ENCODE results near the gene GOLGA8R. TPM values are rescaled to one million over a fixed set of nuclear protein-coding genes. Genes with fewer than 3 reads are reported as not detected.
"Not testable (repeated sequence)": the region's sequence is repeated elsewhere in the genome, so short reads cannot be mapped to it uniquely, and the experiment has no call there.

Gene GOLGA8R
- total RNA-seq, 4 donors from 2014 or later, result 3.2 to 4.0 (median 3.2) TPM

- WGBS, 2 donors (ENCODE audit: low coverage in 1 of 2), result no CpG with 5 or more reads among the region's 17 CpGs
- not testable (repeated sequence) for H3K36me3 ChIP-seq, H3K4me1 ChIP-seq, H3K27ac ChIP-seq, H3K27me3 ChIP-seq, H3K4me3 ChIP-seq, ATAC-seq, H3K9me3 ChIP-seq
Measured at GRCh38 chr15:30376375-30377081, 37.5 kb downstream of the GOLGA8R start.

GRCh38 chr15:30375872-30376271, 38.2 kb downstream of the GOLGA8R start:
- not testable (repeated sequence) for H3K27me3 ChIP-seq, H3K9me3 ChIP-seq, ATAC-seq, H3K4me3 ChIP-seq, H3K27ac ChIP-seq, H3K4me1 ChIP-seq, H3K36me3 ChIP-seq
- WGBS, 2 donors (ENCODE audit: low coverage in 1 of 2), result 34 to 66% methylated on average over 3 to 4 of the region's 4 CpGs

DNA sequence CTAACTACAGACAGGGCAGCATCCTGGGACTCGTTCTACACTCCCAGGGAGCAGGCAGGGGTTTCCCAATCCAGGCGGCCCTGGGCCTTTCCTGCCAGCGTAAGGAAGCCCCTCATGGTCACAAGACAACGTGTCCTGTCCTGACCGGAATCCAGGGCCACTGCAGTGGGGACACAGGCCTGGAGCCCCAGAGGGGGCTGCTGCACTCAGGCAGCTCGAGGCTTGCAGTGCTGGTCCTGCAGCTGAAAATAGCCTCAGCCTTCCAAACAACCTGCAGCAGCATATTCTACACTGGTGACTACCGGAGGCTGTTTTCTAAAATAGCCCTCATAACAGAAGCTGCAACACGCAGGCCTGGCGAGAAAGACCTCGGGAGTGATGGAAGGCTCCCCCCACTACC, 39.2 kb downstream of the GOLGA8R start:
- not testable (repeated sequence) for H3K4me1 ChIP-seq, H3K4me3 ChIP-seq, H3K36me3 ChIP-seq, H3K9me3 ChIP-seq, H3K27ac ChIP-seq, H3K27me3 ChIP-seq, ATAC-seq
- WGBS, 2 donors (ENCODE audit: low coverage in 1 of 2), result no CpG with 5 or more reads among the region's 10 CpGs

DNA sequence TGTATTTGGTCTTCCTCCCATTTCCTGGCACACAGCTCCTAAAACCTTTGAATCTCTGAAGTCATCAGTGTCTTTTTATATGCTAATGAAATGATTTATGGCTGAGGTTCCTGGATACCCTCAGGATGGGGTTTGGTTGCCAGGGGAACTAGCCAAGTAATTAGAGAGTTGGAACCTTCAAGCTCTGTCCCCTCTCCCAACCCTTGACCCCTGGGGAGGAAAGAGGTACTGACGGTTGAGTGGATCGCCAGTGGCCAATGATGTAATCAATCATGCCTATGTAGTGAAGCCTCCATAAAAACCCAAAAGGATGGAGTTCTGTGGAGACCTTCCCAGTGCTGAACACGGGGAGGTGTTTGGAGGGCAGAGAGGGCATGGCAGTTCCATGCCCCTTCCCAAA, 45.8 kb downstream of the GOLGA8R start:
- not testable (repeated sequence) for ATAC-seq, H3K36me3 ChIP-seq, H3K27ac ChIP-seq, H3K4me1 ChIP-seq, H3K9me3 ChIP-seq, H3K27me3 ChIP-seq, H3K4me3 ChIP-seq
- WGBS, 2 donors (ENCODE audit: low coverage in 1 of 2), result no CpG with 5 or more reads among the region's 3 CpGs

- not testable (repeated sequence) for H3K4me1 ChIP-seq, ATAC-seq, H3K36me3 ChIP-seq, H3K27ac ChIP-seq, H3K4me3 ChIP-seq, H3K27me3 ChIP-seq, H3K9me3 ChIP-seq
- 86 to 93% methylated on average over 6 to 9 of the region's 17 CpGs for WGBS, 2 donors (ENCODE audit: low coverage in 1 of 2)
Measured at GRCh38 chr15:30367246-30367645, 46.8 kb downstream of the GOLGA8R start.

DNA sequence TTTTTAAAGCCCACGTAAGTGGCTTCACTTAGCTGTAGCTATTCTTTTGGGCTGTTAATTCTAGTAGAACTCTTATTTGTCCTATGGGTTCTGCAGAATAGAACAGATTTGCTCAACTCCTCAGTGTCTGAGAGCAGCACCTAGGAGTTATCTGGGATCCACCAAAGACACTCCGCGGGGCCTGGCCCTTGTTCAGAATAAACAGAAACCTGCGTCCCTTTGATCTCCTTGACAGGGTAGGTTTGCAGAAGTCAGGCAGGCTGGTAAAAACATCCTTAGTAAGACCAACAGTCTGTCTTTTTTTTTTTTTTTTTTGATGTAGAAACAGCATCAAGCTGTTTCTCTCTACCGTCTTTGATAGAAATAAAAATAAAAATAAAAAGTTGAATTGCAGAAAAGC, 52.7 kb downstream of the GOLGA8R start:
- H3K27ac ChIP-seq, H3K4me1 ChIP-seq, H3K4me3 ChIP-seq, ATAC-seq, H3K36me3 ChIP-seq, H3K27me3 ChIP-seq, H3K9me3 ChIP-seq: not testable (repeated sequence)
- WGBS, 2 donors (ENCODE audit: low coverage in 1 of 2), result no CpG with 5 or more reads among the region's 5 CpGs

DNA sequence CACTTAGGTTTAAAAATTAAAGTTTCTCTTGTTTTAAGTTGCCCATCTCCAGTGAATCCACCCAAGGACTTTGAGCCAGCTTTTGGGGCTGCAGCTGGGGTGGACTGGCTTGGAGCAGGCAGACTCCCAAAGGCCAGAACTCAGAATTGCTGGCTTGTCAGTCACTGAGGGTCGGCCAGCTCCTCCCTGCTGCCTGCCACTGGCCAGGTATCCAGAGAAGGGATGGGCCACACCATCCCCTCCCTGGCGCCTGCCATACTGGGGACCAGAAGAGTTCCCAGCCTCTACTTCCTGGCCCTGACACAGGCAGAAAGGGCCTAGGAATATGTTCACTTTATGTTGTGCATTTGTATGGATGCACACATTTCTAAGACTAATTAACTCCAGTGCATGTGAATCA, 53.1 kb downstream of the GOLGA8R start:
- not testable (repeated sequence) for H3K9me3 ChIP-seq, H3K27me3 ChIP-seq, H3K27ac ChIP-seq, H3K4me3 ChIP-seq, H3K4me1 ChIP-seq, ATAC-seq, H3K36me3 ChIP-seq
- WGBS, 2 donors (ENCODE audit: low coverage in 1 of 2), result no CpG with 5 or more reads among the region's 2 CpGs

GRCh38 chr15:30355043-30355442, 59.0 kb downstream of the GOLGA8R start:
- H3K4me3 ChIP-seq, H3K27ac ChIP-seq, H3K4me1 ChIP-seq, H3K27me3 ChIP-seq, H3K9me3 ChIP-seq, ATAC-seq, H3K36me3 ChIP-seq: not testable (repeated sequence)
- 36 to 54% methylated on average over 2 to 5 of the region's 6 CpGs for WGBS, 2 donors (ENCODE audit: low coverage in 1 of 2)

Small RNA genes lying within 50 kb of the gene (small RNA-seq; reads per million reads assigned to genes)
- 0 reads per million in 4 donors for gene AC019322.2
- gene RF00019, result 0 reads per million in 4 donors
- gene RF00096, result 0 reads per million in 4 donors
- 0 reads per million in 4 donors for gene RN7SL196P

Other genes starting within 250 kb of the GOLGA8R start
- gene CHRFAM7A, start 20.7 kb downstream of the GOLGA8R start, total RNA-seq, result 1 to 10 TPM in 1 of 4 donors, under 1 TPM in 3; 0.15 to 1.4 (median 0.27) TPM
- gene GOLGA8Q, start 137.8 kb upstream of the GOLGA8R start, total RNA-seq, result 1 to 10 TPM; 1.2 to 7.5 (median 1.5) TPM
- under 1 TPM in 3 of 4 donors, not detected in 1; 0.27 to 0.59 (median 0.46) TPM for gene GOLGA8H, start 189.8 kb upstream of the GOLGA8R start, total RNA-seq